SU-DHL-6 (cell line): Measurements from ENCODE around the gene EIF6.

Experiments
- EZH2phosphoT487 ChIP-seq: fragments of 200-600 bp; sonication (generic), shearing (Covaris generic); conservative IDR thresholded peaks from 2 replicates; pipeline ENCODE4 v1.6.1; 2018; ENCODE audit warnings: mild to moderate bottlenecking, antibody characterized with exemption, low read length, moderate library complexity, mixed read lengths
- TF ChIP-seq, protein P1 (sequence below): fragments of 200-600 bp; sonication (generic); IDR thresholded peaks from one replicate; pipeline ENCODE4 v1.5.1; 2017; ENCODE audit warnings: antibody characterized with exemption, mild to moderate bottlenecking, low read length, moderate library complexity; ENCODE audit not compliant: insufficient read depth, poor library complexity, severe bottlenecking

DNA sequence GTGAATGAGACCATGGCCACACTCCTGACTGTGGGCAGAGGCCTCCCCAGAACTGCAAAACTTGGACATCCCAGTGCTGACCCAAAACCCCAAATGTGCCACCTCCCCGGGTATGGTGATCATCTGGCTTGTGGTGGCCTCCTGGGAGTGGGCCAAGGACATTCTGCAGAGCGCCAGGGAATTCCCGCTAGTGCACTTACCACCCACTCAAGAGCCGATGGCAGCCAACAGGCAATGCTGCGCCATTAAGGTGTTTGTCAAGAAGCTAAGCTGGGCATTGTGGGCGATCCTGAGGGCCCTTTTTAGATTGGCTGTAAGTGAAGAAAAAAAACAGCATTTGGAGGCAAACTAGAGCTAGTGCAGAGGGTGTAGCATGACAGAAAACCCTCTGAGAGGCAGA lies 48.7 kb downstream of the EIF6 start:
- TF ChIP-seq, protein P1, sequence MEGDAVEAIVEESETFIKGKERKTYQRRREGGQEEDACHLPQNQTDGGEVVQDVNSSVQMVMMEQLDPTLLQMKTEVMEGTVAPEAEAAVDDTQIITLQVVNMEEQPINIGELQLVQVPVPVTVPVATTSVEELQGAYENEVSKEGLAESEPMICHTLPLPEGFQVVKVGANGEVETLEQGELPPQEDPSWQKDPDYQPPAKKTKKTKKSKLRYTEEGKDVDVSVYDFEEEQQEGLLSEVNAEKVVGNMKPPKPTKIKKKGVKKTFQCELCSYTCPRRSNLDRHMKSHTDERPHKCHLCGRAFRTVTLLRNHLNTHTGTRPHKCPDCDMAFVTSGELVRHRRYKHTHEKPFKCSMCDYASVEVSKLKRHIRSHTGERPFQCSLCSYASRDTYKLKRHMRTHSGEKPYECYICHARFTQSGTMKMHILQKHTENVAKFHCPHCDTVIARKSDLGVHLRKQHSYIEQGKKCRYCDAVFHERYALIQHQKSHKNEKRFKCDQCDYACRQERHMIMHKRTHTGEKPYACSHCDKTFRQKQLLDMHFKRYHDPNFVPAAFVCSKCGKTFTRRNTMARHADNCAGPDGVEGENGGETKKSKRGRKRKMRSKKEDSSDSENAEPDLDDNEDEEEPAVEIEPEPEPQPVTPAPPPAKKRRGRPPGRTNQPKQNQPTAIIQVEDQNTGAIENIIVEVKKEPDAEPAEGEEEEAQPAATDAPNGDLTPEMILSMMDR = no peak
- TF ChIP-seq EZH2phosphoT487 = no peak
